Measurements from ENCODE around the gene LIMK1.

The LIMK1 gene

GRCh38 chr7:74058486-74058885, 25.1 kb upstream of the LIMK1 start:
- Histone ChIP-seq H3K36me3 (ENCODE audit: low read length) (no peaks in the 10 kb centered on the region), H3K9ac (ENCODE audit: low read length) (no peak overlapping the region), H2AFZ (ENCODE audit: low read depth, low read length, severe bottlenecking) (no peak overlapping the region), H3K79me2 (ENCODE audit: insufficient read depth, low read length) (no peaks in the 10 kb centered on the region), H3K27ac (ENCODE audit: low read depth, low read length) (no peak overlapping the region), H3K27me3 (ENCODE audit: low read length) (no peaks in the 10 kb centered on the region), H3K4me2 (ENCODE audit: low read depth, low read length, poor library complexity, severe bottlenecking) (no peak overlapping the region), H3K9me3 (ENCODE audit: insufficient read depth, low read length) (no peaks in the 10 kb centered on the region), H3K9me2 (replicated peaks; ENCODE audit: insufficient read depth, low read length) (no peaks in the 10 kb centered on the region), H3K4me3 (ENCODE audit: insufficient read depth, low read length, poor library complexity, severe bottlenecking) (no peak overlapping the region), H4K20me1 (ENCODE audit: low read depth, low read length) (no peaks in the 10 kb centered on the region), H3F3A (ENCODE audit: insufficient read depth) (no peaks in the 10 kb centered on the region)
- no peak for TF ChIP-seq CTCF (IDR thresholded peaks at IDR 0.05; ENCODE audit: insufficient read depth, low read length, poor library complexity, severe bottlenecking)
- no peak for TF ChIP-seq EZH2phosphoT487 (conservative IDR thresholded peaks at IDR 0.05; ENCODE audit: low read length)

GRCh38 chr7:74059037-74059436, 24.6 kb upstream of the LIMK1 start:
- Histone ChIP-seq H3K4me3 (ENCODE audit: insufficient read depth, low read length, poor library complexity, severe bottlenecking) (no peak overlapping the region), H3K27me3 (ENCODE audit: low read length) (no peaks in the 10 kb centered on the region), H2AFZ (ENCODE audit: low read depth, low read length, severe bottlenecking) (no peak overlapping the region), H3K36me3 (ENCODE audit: low read length) (no peaks in the 10 kb centered on the region), H3F3A (ENCODE audit: insufficient read depth) (no peaks in the 10 kb centered on the region), H3K9ac (ENCODE audit: low read length) (no peak overlapping the region), H4K20me1 (ENCODE audit: low read depth, low read length) (no peaks in the 10 kb centered on the region), H3K9me3 (ENCODE audit: insufficient read depth, low read length) (no peaks in the 10 kb centered on the region), H3K9me2 (replicated peaks; ENCODE audit: insufficient read depth, low read length) (no peaks in the 10 kb centered on the region), H3K79me2 (ENCODE audit: insufficient read depth, low read length) (no peaks in the 10 kb centered on the region), H3K27ac (ENCODE audit: low read depth, low read length) (no peak overlapping the region), H3K4me2 (ENCODE audit: low read depth, low read length, poor library complexity, severe bottlenecking) (no peak overlapping the region)
- no peak for TF ChIP-seq EZH2phosphoT487 (conservative IDR thresholded peaks at IDR 0.05; ENCODE audit: low read length)
- no peak for TF ChIP-seq CTCF (IDR thresholded peaks at IDR 0.05; ENCODE audit: insufficient read depth, low read length, poor library complexity, severe bottlenecking)

GRCh38 chr7:74059681-74060588, 23.7 kb upstream of the LIMK1 start:
- no peak overlapping the region for H3K9ac ChIP-seq (ENCODE audit: low read length)
- no peak for TF ChIP-seq EZH2phosphoT487 (conservative IDR thresholded peaks at IDR 0.05; ENCODE audit: low read length)
- no peak for TF ChIP-seq CTCF (IDR thresholded peaks at IDR 0.05; ENCODE audit: insufficient read depth, low read length, poor library complexity, severe bottlenecking)
- no peak overlapping the region for H2AFZ ChIP-seq (ENCODE audit: low read depth, low read length, severe bottlenecking)
- H4K20me1 ChIP-seq (ENCODE audit: low read depth, low read length) = no peaks in the 10 kb centered on the region
- H3K27me3 ChIP-seq (ENCODE audit: low read length) = no peaks in the 10 kb centered on the region
- no peaks in the 10 kb centered on the region for H3F3A ChIP-seq (ENCODE audit: insufficient read depth)
- no peaks in the 10 kb centered on the region for H3K79me2 ChIP-seq (ENCODE audit: insufficient read depth, low read length)
- H3K9me2 ChIP-seq (replicated peaks; ENCODE audit: insufficient read depth, low read length) = no peaks in the 10 kb centered on the region
- no peak overlapping the region for H3K4me3 ChIP-seq (ENCODE audit: insufficient read depth, low read length, poor library complexity, severe bottlenecking)
- H3K9me3 ChIP-seq (ENCODE audit: insufficient read depth, low read length) = no peaks in the 10 kb centered on the region
- H3K36me3 ChIP-seq (ENCODE audit: low read length) = no peaks in the 10 kb centered on the region
- H3K27ac ChIP-seq (ENCODE audit: low read depth, low read length) = no peak overlapping the region
- no peak overlapping the region for H3K4me2 ChIP-seq (ENCODE audit: low read depth, low read length, poor library complexity, severe bottlenecking)
